Measurements from ENCODE around the gene BPI. TPM values are rescaled to one million over a fixed set of nuclear protein-coding genes. Genes with fewer than 3 reads are reported as not detected.
A peak's percentile ranks its signal among the peaks of the same experiment; 100 is the strongest.

The BPI gene
- total RNA-seq, 1 donor from 2014 or later = not detected

GRCh38 chr20:38340693-38341092 lies 36.7 kb downstream of the BPI start:
- DNase-seq (ENCODE audit: low read depth) = no peak
- no peak for TF ChIP-seq CTCF (conservative IDR thresholded peaks at IDR 0.05; ENCODE audit: low read depth, low read length)
- no peak overlapping the region for H3K4me3 ChIP-seq (ENCODE audit: low read depth, low read length)

GRCh38 chr20:38342216-38342615 lies 38.3 kb downstream of the BPI start:
- no peak for TF ChIP-seq CTCF (conservative IDR thresholded peaks at IDR 0.05; ENCODE audit: low read depth, low read length)
- DNase-seq (ENCODE audit: low read depth) = no peak

GRCh38 chr20:38342713-38343310 lies 38.9 kb downstream of the BPI start:
- no peak for DNase-seq (ENCODE audit: low read depth)
- H3K4me3 ChIP-seq (ENCODE audit: low read depth, low read length) = peak overlapping the region; percentile 30
- no peak for TF ChIP-seq CTCF (conservative IDR thresholded peaks at IDR 0.05; ENCODE audit: low read depth, low read length)

More at GRCh38 chr20:38342216-38342615, 38.3 kb downstream of the BPI start:
- H3K4me3 ChIP-seq (ENCODE audit: low read depth, low read length) = no peak overlapping the region

GRCh38 chr20:38343311-38344106 lies 39.6 kb downstream of the BPI start:
- peak overlapping the region; percentile 30 for H3K4me3 ChIP-seq (ENCODE audit: low read depth, low read length)
- TF ChIP-seq CTCF (conservative IDR thresholded peaks at IDR 0.05; ENCODE audit: low read depth, low read length) = no peak
- DNase-seq (ENCODE audit: low read depth) = no peak

- no peak for DNase-seq (ENCODE audit: low read depth)
- no peak for TF ChIP-seq CTCF (conservative IDR thresholded peaks at IDR 0.05; ENCODE audit: low read depth, low read length)
- no peak overlapping the region for H3K4me3 ChIP-seq (ENCODE audit: low read depth, low read length)
Measured at GRCh38 chr20:38344107-38344701, 40.2 kb downstream of the BPI start.

GRCh38 chr20:38345643-38346042 lies 41.7 kb downstream of the BPI start:
- H3K4me3 ChIP-seq (ENCODE audit: low read depth, low read length) = no peak overlapping the region
- DNase-seq (ENCODE audit: low read depth) = peak; percentile 66
- TF ChIP-seq CTCF (conservative IDR thresholded peaks at IDR 0.05; ENCODE audit: low read depth, low read length) = no peak

All from epithelial cell of proximal tubule (primary cell).